AG09309 (cell line): ENCODE results near the gene STK39.

Source experiments
- DNase-seq: peaks from one replicate; pipeline ENCODE4 v3.0.0-alpha.2; 2010; ENCODE audit warnings: low read depth
- H3K4me3 ChIP-seq: 2 replicates; pipeline ENCODE4 v1.5.1; 2011; ENCODE audit warnings: mild to moderate bottlenecking, low read depth, low read length, moderate library complexity; ENCODE audit not compliant: control insufficient read depth
- TF ChIP-seq, protein P1 (sequence below): IDR thresholded peaks from 2 replicates; pipeline ENCODE4 v1.5.1; 2011; ENCODE audit warnings: mild to moderate bottlenecking, low read depth, low read length, inconsistent platforms; ENCODE audit not compliant: insufficient read depth, control insufficient read depth; ENCODE audit errors: missing control alignments

The STK39 gene

DNA sequence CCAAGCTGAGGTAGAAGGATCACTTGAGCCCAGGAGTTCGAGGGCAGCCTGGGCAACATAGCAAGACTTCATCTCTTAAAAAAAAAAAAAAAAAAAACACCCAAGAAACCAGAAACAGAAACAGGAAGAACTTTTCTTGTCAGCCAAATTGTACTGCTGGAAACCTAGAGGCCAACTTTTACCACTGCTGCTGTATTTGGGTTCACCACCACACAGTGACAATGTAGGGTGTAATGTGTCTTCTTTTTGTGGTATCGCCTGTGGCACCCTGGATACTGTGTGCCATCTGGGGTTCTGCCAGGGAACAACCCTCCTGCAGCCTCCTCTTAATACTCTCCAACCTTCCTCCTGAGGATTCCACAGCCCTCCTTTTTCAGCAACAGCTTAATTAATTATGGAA is 72.6 kb downstream of the STK39 start:
- TF ChIP-seq, protein P1, sequence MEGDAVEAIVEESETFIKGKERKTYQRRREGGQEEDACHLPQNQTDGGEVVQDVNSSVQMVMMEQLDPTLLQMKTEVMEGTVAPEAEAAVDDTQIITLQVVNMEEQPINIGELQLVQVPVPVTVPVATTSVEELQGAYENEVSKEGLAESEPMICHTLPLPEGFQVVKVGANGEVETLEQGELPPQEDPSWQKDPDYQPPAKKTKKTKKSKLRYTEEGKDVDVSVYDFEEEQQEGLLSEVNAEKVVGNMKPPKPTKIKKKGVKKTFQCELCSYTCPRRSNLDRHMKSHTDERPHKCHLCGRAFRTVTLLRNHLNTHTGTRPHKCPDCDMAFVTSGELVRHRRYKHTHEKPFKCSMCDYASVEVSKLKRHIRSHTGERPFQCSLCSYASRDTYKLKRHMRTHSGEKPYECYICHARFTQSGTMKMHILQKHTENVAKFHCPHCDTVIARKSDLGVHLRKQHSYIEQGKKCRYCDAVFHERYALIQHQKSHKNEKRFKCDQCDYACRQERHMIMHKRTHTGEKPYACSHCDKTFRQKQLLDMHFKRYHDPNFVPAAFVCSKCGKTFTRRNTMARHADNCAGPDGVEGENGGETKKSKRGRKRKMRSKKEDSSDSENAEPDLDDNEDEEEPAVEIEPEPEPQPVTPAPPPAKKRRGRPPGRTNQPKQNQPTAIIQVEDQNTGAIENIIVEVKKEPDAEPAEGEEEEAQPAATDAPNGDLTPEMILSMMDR: no peak
- DNase-seq: no peak
- H3K4me3 ChIP-seq: no peak overlapping the region

DNA sequence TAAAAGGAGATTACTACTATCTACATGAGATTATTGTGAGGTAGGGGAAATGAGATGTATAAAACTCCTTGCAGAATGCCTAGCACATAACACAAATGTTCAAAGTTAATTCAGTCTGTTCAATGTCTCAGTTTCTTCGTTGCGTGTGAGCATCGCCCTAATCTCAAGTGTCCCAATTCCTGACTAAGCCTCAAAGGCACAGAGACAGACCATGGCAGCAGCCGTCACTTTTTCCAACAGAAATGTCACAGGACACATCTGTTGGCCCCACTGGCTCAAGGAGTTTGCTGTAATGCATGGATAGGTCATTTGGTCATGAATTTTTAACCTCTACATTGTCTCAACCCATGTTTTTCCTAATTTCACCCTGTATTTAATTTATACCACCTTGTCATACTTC is 75.3 kb downstream of the STK39 start:
- TF ChIP-seq, protein P1: no peak
- no peak for DNase-seq
- no peak overlapping the region for H3K4me3 ChIP-seq

DNA sequence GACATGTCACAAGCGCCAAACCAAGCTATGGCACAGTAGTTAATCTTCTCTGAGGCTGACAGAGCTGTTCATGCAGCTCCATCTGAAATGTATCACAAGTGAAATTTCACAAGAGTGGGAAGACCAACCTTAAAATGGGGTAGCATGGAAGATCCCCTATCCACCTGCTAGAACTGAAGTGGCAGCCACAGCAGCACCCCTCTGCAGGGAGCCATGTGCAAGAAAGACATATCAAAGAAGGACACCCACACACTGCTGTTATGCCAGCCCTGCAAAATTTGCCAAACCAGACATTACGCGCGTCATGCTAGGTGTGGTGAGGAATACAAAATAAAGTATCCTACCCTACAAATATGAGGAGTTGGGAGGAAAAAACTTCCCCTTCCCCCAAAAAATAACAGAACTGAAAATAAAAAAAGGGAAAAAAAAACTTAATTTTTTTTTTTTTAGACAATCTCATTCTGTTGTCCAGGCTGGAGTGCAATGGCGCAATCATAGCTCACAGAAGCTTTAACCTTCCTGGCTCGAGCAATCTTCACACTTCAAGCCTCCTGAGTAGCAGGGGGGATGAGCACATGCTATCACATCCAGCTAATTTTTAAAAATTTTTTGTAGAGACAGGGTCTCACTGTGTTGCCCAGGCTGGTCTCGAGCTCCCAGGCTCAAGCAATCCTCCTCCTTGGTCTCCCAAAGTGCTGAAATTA is 76.2 kb downstream of the STK39 start:
- TF ChIP-seq, protein P1: no peak
- no peak overlapping the region for H3K4me3 ChIP-seq
- no peak for DNase-seq

DNA sequence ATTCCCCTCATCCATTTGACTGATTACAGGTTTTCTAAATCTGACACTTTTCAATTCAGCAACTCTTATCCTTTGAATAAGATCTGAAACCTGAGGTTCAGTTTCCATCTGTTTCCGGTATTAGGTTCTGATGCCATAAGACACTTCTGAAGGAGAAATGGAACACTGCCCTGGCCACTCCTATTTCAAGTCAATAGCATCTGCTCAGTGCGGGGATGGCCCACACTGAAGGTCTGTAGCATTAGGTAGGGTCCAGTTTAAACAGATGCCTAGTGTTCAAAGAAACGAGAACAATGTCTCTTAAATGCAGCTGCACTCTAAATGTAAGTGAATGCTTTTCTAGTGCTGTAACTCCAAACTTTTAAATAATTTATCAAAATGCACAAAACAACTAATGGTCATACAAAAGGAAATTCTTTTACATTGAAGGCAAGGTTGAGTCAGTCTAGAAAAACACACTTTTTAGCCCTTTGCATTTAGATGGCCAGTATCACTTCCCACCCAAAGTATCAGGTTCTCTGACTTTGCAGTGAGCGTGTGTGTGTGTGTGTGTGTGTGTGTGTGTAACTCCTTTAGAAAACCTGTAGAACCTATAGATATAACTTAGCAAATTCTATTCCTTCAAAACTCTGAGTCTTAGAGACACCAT is 78.2 kb downstream of the STK39 start:
- no peak overlapping the region for H3K4me3 ChIP-seq
- DNase-seq: no peak
- TF ChIP-seq, protein P1: no peak

DNA sequence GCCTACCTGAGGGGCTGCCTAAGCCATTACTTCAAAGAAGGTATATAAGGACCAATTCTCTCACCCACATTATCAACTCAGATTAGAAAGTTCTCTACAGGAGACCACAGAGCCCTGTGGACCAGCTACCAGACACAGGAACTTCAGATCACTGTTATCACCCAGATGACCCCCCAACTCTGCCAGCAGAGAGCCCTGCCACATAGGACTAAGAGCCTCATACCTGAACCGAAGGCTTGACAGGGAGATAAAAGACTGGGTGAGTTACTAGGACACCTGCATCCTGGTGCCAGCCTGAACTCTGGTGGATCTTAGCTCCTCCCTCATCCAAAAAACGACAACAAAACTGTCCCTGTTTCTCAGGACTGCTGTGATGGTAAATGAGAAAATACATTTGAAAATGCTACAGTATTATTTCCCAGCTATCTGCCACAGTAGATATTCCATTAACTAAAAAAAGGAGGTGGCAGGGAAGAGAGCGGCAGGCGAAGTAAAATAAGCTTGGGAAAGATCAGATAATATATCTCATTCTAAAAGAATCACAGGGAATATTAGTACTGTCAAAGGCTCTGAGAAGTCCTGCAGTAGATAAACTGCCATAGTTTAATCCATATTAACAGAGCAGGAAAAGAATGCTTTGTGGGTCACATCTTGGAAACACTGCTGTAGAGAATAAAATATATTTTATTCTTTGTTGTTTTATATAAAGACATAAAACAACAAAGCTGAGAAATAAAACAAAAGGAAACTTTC is 79.7 kb downstream of the STK39 start:
- no peak overlapping the region for H3K4me3 ChIP-seq
- TF ChIP-seq, protein P1: no peak
- DNase-seq: no peak

DNA sequence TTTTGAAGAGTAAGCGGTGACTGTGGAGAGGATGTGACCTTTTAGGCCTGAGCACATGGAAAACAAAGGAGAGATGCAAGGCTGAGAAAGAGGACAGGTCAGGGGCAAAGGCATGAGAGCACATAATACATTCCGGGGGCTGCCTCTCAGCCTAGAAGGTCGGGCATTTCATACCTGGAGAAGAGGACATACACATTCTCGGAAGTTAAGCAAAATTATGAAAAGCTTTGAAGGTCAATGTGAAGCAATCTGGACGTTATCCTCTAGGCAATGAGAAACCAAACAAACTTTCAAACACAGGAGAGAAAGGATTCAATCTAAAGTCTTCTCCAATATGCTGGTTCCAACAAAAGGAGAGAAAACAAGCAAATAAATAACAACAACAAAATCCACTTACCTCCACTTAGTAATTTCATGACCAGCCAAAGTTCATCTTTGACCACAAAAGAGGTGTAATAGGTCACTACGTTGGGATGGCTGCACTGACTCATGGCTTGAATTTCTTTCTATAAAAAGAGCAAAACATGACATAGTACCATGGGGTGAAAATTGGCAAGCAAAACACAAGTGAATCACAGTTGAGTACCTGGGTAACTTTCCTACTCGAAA is 80.4 kb downstream of the STK39 start:
- H3K4me3 ChIP-seq: no peak overlapping the region
- DNase-seq: no peak
- TF ChIP-seq, protein P1: no peak
